Breast epithelium (tissue), 3 donors: ENCODE data around the gene PRRX2.

Experiments
- CTCF ChIP-seq, 3 donors: fragments of 450-650 bp; IDR thresholded peaks; one replicate each; pipeline ENCODE4 v1.5.1; 2016 to 2017; ENCODE audit warnings: antibody characterized with exemption in 3 of 3, mild to moderate bottlenecking in 3 of 3, moderate library complexity in 3 of 3
- POLR2A ChIP-seq: fragments of 450-650 bp; IDR thresholded peaks from one replicate; pipeline ENCODE4 v1.6.1; 2016; ENCODE audit warnings: antibody characterized with exemption, mild to moderate bottlenecking, moderate library complexity
- POLR2AphosphoS5 ChIP-seq, 3 donors: sonication (generic); formaldehyde crosslinking; IDR thresholded peaks; one replicate each; pipeline ENCODE4 v1.6.1; 2017; ENCODE audit warnings: antibody characterized with exemption in 3 of 3

- no peak for TF ChIP-seq CTCF (IDR thresholded peaks at IDR 0.05)
- no peak for TF ChIP-seq POLR2AphosphoS5 (IDR thresholded peaks at IDR 0.05)
- TF ChIP-seq POLR2A, result no peak
Measured at GRCh38 chr9:129655154-129655553, 10.3 kb upstream of the PRRX2 start.
